Mesendoderm (in vitro differentiated cells): ENCODE measurements around the gene CEACAM20.

Source experiments
- DNase-seq: peaks from one replicate; pipeline ENCODE4 v3.0.0; 2013
- H2AK5ac ChIP-seq: 2 replicates; pipeline ENCODE4 v1.6.1; 2013; ENCODE audit warnings: low read length, inconsistent platforms
- H2BK120ac ChIP-seq: 2 replicates; pipeline ENCODE4 v1.6.1; 2013; ENCODE audit warnings: low read depth, mild to moderate bottlenecking, low read length, moderate library complexity, mixed read lengths
- H2BK15ac ChIP-seq: replicated peaks from 2 replicates; pipeline ENCODE4 v1.6.1; 2013; ENCODE audit warnings: low read depth, mild to moderate bottlenecking, moderate library complexity
- H2BK5ac ChIP-seq: 2 replicates; pipeline ENCODE4 v1.6.1; 2013; ENCODE audit warnings: low read length, inconsistent platforms
- H3K18ac ChIP-seq: 2 replicates; pipeline ENCODE4 v1.6.1; 2013; ENCODE audit warnings: mild to moderate bottlenecking, low read length, mixed read lengths
- H3K23ac ChIP-seq: one replicate; pipeline ENCODE4 v1.6.1; 2013; ENCODE audit warnings: low read length
- H3K27ac ChIP-seq: 2 replicates; pipeline ENCODE4 v1.5.1; 2013; ENCODE audit warnings: low read depth, mild to moderate bottlenecking, inconsistent platforms, low read length, moderate library complexity
- H3K27me3 ChIP-seq: 2 replicates; pipeline ENCODE4 v1.6.1; 2013; ENCODE audit warnings: low read length, control low read depth, mild to moderate bottlenecking, inconsistent platforms; ENCODE audit not compliant: insufficient read depth, poor library complexity
- H3K36me3 ChIP-seq: 2 replicates; pipeline ENCODE4 v1.6.1; 2013; ENCODE audit warnings: low read length, inconsistent platforms; ENCODE audit not compliant: control insufficient read depth, insufficient read depth
- H3K4ac ChIP-seq: one replicate; pipeline ENCODE4 v1.6.1; 2013; ENCODE audit warnings: low read depth, mild to moderate bottlenecking, low read length, moderate library complexity
- H3K4me1 ChIP-seq: 2 replicates; pipeline ENCODE4 v1.6.1; 2013; ENCODE audit warnings: low read depth, low read length, inconsistent platforms; ENCODE audit not compliant: control insufficient read depth
- H3K4me2 ChIP-seq: 2 replicates; pipeline ENCODE4 v1.6.1; 2013; ENCODE audit warnings: low read length
- H3K4me3 ChIP-seq: 2 replicates; pipeline ENCODE4 v1.5.1; 2013; ENCODE audit warnings: mild to moderate bottlenecking, low read length
- H3K56ac ChIP-seq: one replicate; pipeline ENCODE4 v1.6.1; 2013; ENCODE audit warnings: low read length
- H3K79me1 ChIP-seq: 2 replicates; pipeline ENCODE4 v1.6.1; 2013; ENCODE audit warnings: low read length, inconsistent platforms
- H3K79me2 ChIP-seq: 2 replicates; pipeline ENCODE4 v1.6.1; 2013; ENCODE audit warnings: mild to moderate bottlenecking, low read length; ENCODE audit not compliant: control insufficient read depth, insufficient read depth
- H3K9ac ChIP-seq: 2 replicates; pipeline ENCODE4 v1.6.1; 2013; ENCODE audit warnings: low read length, inconsistent platforms
- H4K5ac ChIP-seq: one replicate; pipeline ENCODE4 v1.6.1; 2013; ENCODE audit warnings: low read length
- H4K8ac ChIP-seq: one replicate; pipeline ENCODE4 v1.6.1; 2013; ENCODE audit warnings: low read depth, mild to moderate bottlenecking, control low read depth, low read length, moderate library complexity
- WGBS: extraction: QIAGEN DNeasy Blood & Tissue Kit; methylation state at CpG from one replicate; pipeline ENCODE4 v1.1.7; 2013; ENCODE audit warnings: low lambda C conversion rate, missing lambda C conversion rate; ENCODE audit not compliant: insufficient coverage; ENCODE audit errors: extremely low coverage; 5-methylcytosine and 5-hydroxymethylcytosine counted together

The CEACAM20 gene

GRCh38 chr19:44532819-44533218 lies 3.3 kb upstream of the CEACAM20 start:
- Histone ChIP-seq H3K4ac (no peak overlapping the region), H4K8ac (no peak overlapping the region), H3K18ac (no peak overlapping the region), H2BK120ac (no peak overlapping the region), H3K4me1 (no peaks in the 10 kb centered on the region), H3K56ac (no peak overlapping the region), H3K79me2 (no peaks in the 10 kb centered on the region), H2AK5ac (no peak overlapping the region), H2BK15ac (no peak overlapping the region), H2BK5ac (no peak overlapping the region), H3K4me3 (no peak overlapping the region), H3K9ac (no peak overlapping the region), H3K4me2 (no peak overlapping the region), H3K79me1 (no peaks in the 10 kb centered on the region), H4K5ac (no peak overlapping the region), H3K36me3 (no peaks in the 10 kb centered on the region), H3K27ac (no peak overlapping the region), H3K23ac (no peak overlapping the region), H3K27me3 (no peaks in the 10 kb centered on the region)
- no peak for DNase-seq
- no CpG with 5 or more reads among the region's 5 CpGs for WGBS

- Histone ChIP-seq H3K79me1 (no peaks in the 10 kb centered on the region), H3K23ac (no peak overlapping the region), H3K18ac (no peak overlapping the region), H4K8ac (no peak overlapping the region), H3K36me3 (no peaks in the 10 kb centered on the region), H3K27me3 (no peaks in the 10 kb centered on the region), H3K4ac (no peak overlapping the region), H3K56ac (no peak overlapping the region), H2BK120ac (no peak overlapping the region), H3K79me2 (no peaks in the 10 kb centered on the region), H3K9ac (no peak overlapping the region), H3K4me3 (no peak overlapping the region), H2BK15ac (no peak overlapping the region), H2BK5ac (no peak overlapping the region), H3K27ac (no peak overlapping the region), H3K4me2 (no peak overlapping the region), H4K5ac (no peak overlapping the region), H3K4me1 (no peaks in the 10 kb centered on the region), H2AK5ac (no peak overlapping the region)
- WGBS, result no CpG with 5 or more reads among the region's 6 CpGs
- no peak for DNase-seq
Observed at GRCh38 chr19:44530777-44531176, 1.3 kb upstream of the CEACAM20 start.

- no peak for DNase-seq
- Histone ChIP-seq H3K27me3 (no peaks in the 10 kb centered on the region), H3K9ac (no peak overlapping the region), H3K56ac (no peak overlapping the region), H3K79me1 (no peaks in the 10 kb centered on the region), H3K4me2 (no peak overlapping the region), H2BK120ac (no peak overlapping the region), H3K4me3 (no peak overlapping the region), H3K18ac (no peak overlapping the region), H2BK5ac (no peak overlapping the region), H3K79me2 (no peaks in the 10 kb centered on the region), H4K5ac (no peak overlapping the region), H3K23ac (no peak overlapping the region), H2BK15ac (no peak overlapping the region), H3K27ac (no peak overlapping the region), H3K4me1 (no peaks in the 10 kb centered on the region), H2AK5ac (no peak overlapping the region), H3K4ac (no peak overlapping the region), H3K36me3 (no peaks in the 10 kb centered on the region), H4K8ac (no peak overlapping the region)
- WGBS, result no CpG with 5 or more reads among the region's 7 CpGs
Observed at GRCh38 chr19:44527554-44527953, 1.9 kb downstream of the CEACAM20 start.

- Histone ChIP-seq H2BK15ac (no peak overlapping the region), H3K79me2 (no peaks in the 10 kb centered on the region), H3K27me3 (no peaks in the 10 kb centered on the region), H3K18ac (no peak overlapping the region), H3K79me1 (no peaks in the 10 kb centered on the region), H3K4ac (no peak overlapping the region), H2AK5ac (no peak overlapping the region), H4K5ac (no peak overlapping the region), H3K56ac (no peak overlapping the region), H2BK5ac (no peak overlapping the region), H3K4me1 (no peaks in the 10 kb centered on the region), H3K36me3 (no peaks in the 10 kb centered on the region), H3K4me3 (no peak overlapping the region), H4K8ac (no peak overlapping the region), H3K4me2 (no peak overlapping the region), H3K27ac (no peak overlapping the region), H3K23ac (no peak overlapping the region), H2BK120ac (no peak overlapping the region), H3K9ac (no peak overlapping the region)
- no peak for DNase-seq
- WGBS, result no CpG with 5 or more reads among the region's 4 CpGs
Observed at GRCh38 chr19:44525721-44526430, 3.6 kb downstream of the CEACAM20 start.

- WGBS, result 100% methylated on average over 2 of the region's 2 CpGs
- H4K8ac ChIP-seq, result no peak overlapping the region
- H3K4me2 ChIP-seq, result no peak overlapping the region
- H2BK120ac ChIP-seq, result no peak overlapping the region
- H4K5ac ChIP-seq, result no peak overlapping the region
- H3K27me3 ChIP-seq, result no peaks in the 10 kb centered on the region
- no peak overlapping the region for H3K4me3 ChIP-seq
- no peaks in the 10 kb centered on the region for H3K4me1 ChIP-seq
- H2BK15ac ChIP-seq, result no peak overlapping the region
- no peaks in the 10 kb centered on the region for H3K79me1 ChIP-seq
- H3K23ac ChIP-seq, result no peak overlapping the region
- no peaks in the 10 kb centered on the region for H3K36me3 ChIP-seq
- H3K56ac ChIP-seq, result no peak overlapping the region
- no peak overlapping the region for H3K9ac ChIP-seq
- no peak overlapping the region for H3K4ac ChIP-seq
- H3K27ac ChIP-seq, result no peak overlapping the region
- DNase-seq, result no peak
- H3K79me2 ChIP-seq, result no peaks in the 10 kb centered on the region
- H2AK5ac ChIP-seq, result no peak overlapping the region
- H2BK5ac ChIP-seq, result no peak overlapping the region
- no peak overlapping the region for H3K18ac ChIP-seq
Observed at GRCh38 chr19:44521370-44521769, 8.1 kb downstream of the CEACAM20 start.

- Histone ChIP-seq H3K4me2 (no peak overlapping the region), H2BK15ac (no peak overlapping the region), H3K4me3 (no peak overlapping the region), H3K36me3 (no peaks in the 10 kb centered on the region), H4K8ac (no peak overlapping the region), H3K18ac (no peak overlapping the region), H3K56ac (no peak overlapping the region), H3K27ac (no peak overlapping the region), H3K79me1 (no peaks in the 10 kb centered on the region), H2AK5ac (no peak overlapping the region), H3K23ac (no peak overlapping the region), H2BK5ac (no peak overlapping the region), H3K4me1 (no peaks in the 10 kb centered on the region), H3K27me3 (no peaks in the 10 kb centered on the region), H4K5ac (no peak overlapping the region), H3K9ac (no peak overlapping the region), H3K79me2 (no peaks in the 10 kb centered on the region), H2BK120ac (no peak overlapping the region), H3K4ac (no peak overlapping the region)
- no CpG with 5 or more reads among the region's 7 CpGs for WGBS
- DNase-seq, result no peak
Observed at GRCh38 chr19:44517146-44517545, 12.3 kb downstream of the CEACAM20 start.
